A673 (cell line): ENCODE results near the gene TAS1R2. TPM values are rescaled to one million over a fixed set of nuclear protein-coding genes. Genes with fewer than 3 reads are reported as not detected.

Experiments
- BruUV-seq: library from RNA; stranded (reverse); fragments of 400-500 nt; replicated peaks from 2 replicates; lab custom pipeline; 2021; lab: Mats Ljungman, UMichigan
- CTCF ChIA-PET: fragments of 300-600 bp; sonication (Branson Sonifier 250); formaldehyde crosslinking; loops from one replicate; lab custom pipeline; 2022; ENCODE audit warnings: antibody characterized with exemption; lab: Charles Lee
- POLR2A ChIA-PET: fragments of 300-600 bp; sonication (Branson Sonifier 250); formaldehyde crosslinking; loops from one replicate; lab custom pipeline; 2022; ENCODE audit warnings: antibody characterized with exemption; ENCODE audit not compliant: low non-redundant PET; lab: Charles Lee
- DNase-seq: peaks from one replicate; pipeline ENCODE4 v3.0.0-alpha.2; 2015; ENCODE audit warnings: low spot score
- H3K27ac ChIP-seq: fragments of 200-600 bp; sonication (generic); 2 replicates; pipeline ENCODE4 v1.5.1; 2016; ENCODE audit warnings: mixed run types, low read depth, mild to moderate bottlenecking, mixed read lengths, antibody characterized with exemption, low read length; ENCODE audit not compliant: poor library complexity, severe bottlenecking
- H3K27me3 ChIP-seq: fragments of 200-600 bp; sonication (generic); replicated peaks from 2 replicates; pipeline ENCODE4 v1.6.1; 2017; ENCODE audit warnings: mixed run types, low read depth, mild to moderate bottlenecking, mixed read lengths, antibody characterized with exemption, low read length; ENCODE audit not compliant: insufficient read depth, poor library complexity
- H3K36me3 ChIP-seq: fragments of 200-600 bp; sonication (generic); 2 replicates; pipeline ENCODE4 v1.6.1; 2016; ENCODE audit warnings: mixed run types, mild to moderate bottlenecking, mixed read lengths, antibody characterized with exemption, low read length; ENCODE audit not compliant: insufficient read depth, poor library complexity, severe bottlenecking
- H3K4me1 ChIP-seq: fragments of 200-600 bp; sonication (generic); 2 replicates; pipeline ENCODE4 v1.6.1; 2017; ENCODE audit warnings: mixed run types, mild to moderate bottlenecking, mixed read lengths, antibody characterized with exemption, low read length; ENCODE audit not compliant: insufficient read depth, poor library complexity, severe bottlenecking
- H3K4me3 ChIP-seq: fragments of 200-600 bp; sonication (generic); 2 replicates; pipeline ENCODE4 v1.5.1; 2016; ENCODE audit warnings: low read depth, mixed run types, mild to moderate bottlenecking, mixed read lengths, low read length; ENCODE audit not compliant: poor library complexity, severe bottlenecking
- H3K9me3 ChIP-seq: fragments of 200-600 bp; sonication (generic); 2 replicates; pipeline ENCODE4 v1.6.1; 2016; ENCODE audit warnings: mixed run types, low read depth, mild to moderate bottlenecking, mixed read lengths, antibody characterized with exemption, low read length; ENCODE audit not compliant: poor library complexity, severe bottlenecking
- CTCF ChIP-seq: fragments of 300-800, 200-600 bp; sonication (generic); conservative IDR thresholded peaks from 2 replicates; pipeline ENCODE4 v1.5.1; 2017; ENCODE audit warnings: low read depth, mild to moderate bottlenecking, antibody characterized with exemption, low read length, moderate library complexity, mixed read lengths
- EZH2 ChIP-seq: fragments of 200-600 bp; sonication (generic); IDR thresholded peaks from 2 replicates; pipeline ENCODE4 v1.6.1; 2017; ENCODE audit warnings: borderline replicate concordance, low read depth, mild to moderate bottlenecking, mixed read lengths, antibody characterized with exemption, low read length; ENCODE audit not compliant: poor library complexity, severe bottlenecking
- intact Hi-C: fragments of 100-400 bp; cut with micrococcal nuclease; formaldehyde crosslinking; loops from one replicate; pipeline ENCODE4 v1.10.0; 2022; ENCODE audit not compliant: unreplicated experiment
- total RNA-seq: library from RNA; stranded (reverse); gene quantifications from 2 replicates; pipeline ENCODE4 v1.2.3, GENCODE V29; 2021

The TAS1R2 gene
- total RNA-seq, 1 experiment from 2014 or later = not detected

- CTCF ChIA-PET = no interaction called here
- Histone ChIP-seq H3K36me3 (no peaks in the 10 kb centered on the region), H3K27me3 (no peaks in the 10 kb centered on the region), H3K9me3 (no peaks in the 10 kb centered on the region), H3K4me1 (no peaks in the 10 kb centered on the region), H3K27ac (no peak overlapping the region), H3K4me3 (no peak overlapping the region)
- intact Hi-C loops = no loop called here
- POLR2A ChIA-PET = no interaction called here
- no TSS peak for BruUV-seq
- no peak for TF ChIP-seq EZH2
- no peak for TF ChIP-seq CTCF
- no peak for DNase-seq
Observed at GRCh38 chr1:18805925-18806849, 53.3 kb downstream of the TAS1R2 start.

- Histone ChIP-seq H3K9me3 (no peaks in the 10 kb centered on the region), H3K4me1 (no peaks in the 10 kb centered on the region), H3K36me3 (no peaks in the 10 kb centered on the region), H3K27ac (no peak overlapping the region), H3K27me3 (no peaks in the 10 kb centered on the region), H3K4me3 (no peak overlapping the region)
- no peak for DNase-seq
- ChIA-PET CTCF (interaction anchor here (0.6 kb wide), 1 partner anchor 209 kb away, joined by 7 read pairs; no protein-coding TSS in a partner anchor), POLR2A (no interaction called here)
- TF ChIP-seq EZH2 (no peak), CTCF (no peak)
- intact Hi-C loops = no loop called here
- no TSS peak for BruUV-seq
Observed at GRCh38 chr1:18805150-18805879, 54.1 kb downstream of the TAS1R2 start.

- no peak for TF ChIP-seq EZH2
- no peak for TF ChIP-seq CTCF
- ChIA-PET CTCF (no interaction called here), POLR2A (no interaction called here)
- Histone ChIP-seq H3K36me3 (no peaks in the 10 kb centered on the region), H3K9me3 (no peaks in the 10 kb centered on the region), H3K4me1 (no peaks in the 10 kb centered on the region), H3K4me3 (no peak overlapping the region), H3K27ac (no peak overlapping the region), H3K27me3 (no peaks in the 10 kb centered on the region)
- intact Hi-C loops = no loop called here
- no peak for DNase-seq
- no TSS peak for BruUV-seq
Observed at GRCh38 chr1:18803851-18804250, 55.6 kb downstream of the TAS1R2 start.
